IMR-90 (cell line): ENCODE data around the gene SLC12A6. TPM values are rescaled to one million over a fixed set of nuclear protein-coding genes. Genes with fewer than 3 reads are reported as not detected.

ENCODE experiments used
- ATAC-seq: fragments of 200-7000 bp; cut with Tn5 transposase; 2 replicates; pipeline ENCODE4 v1.9.1; 2020; ENCODE audit warnings: low read depth, mild to moderate bottlenecking, moderate library complexity
- BruUV-seq: library from RNA; stranded (reverse); fragments of 400-500 nt; replicated peaks from 2 replicates; lab custom pipeline; 2021; lab: Mats Ljungman, UMichigan
- CTCF ChIA-PET: fragments of 300-600 bp; formaldehyde crosslinking; extraction: SDS; loops from one replicate; lab custom pipeline; 2021; ENCODE audit warnings: antibody characterized with exemption; lab: Yijun Ruan, JAX
- POLR2A ChIA-PET: fragments of 300-600 bp; sonication (Branson Sonifier 250); formaldehyde crosslinking; loops from one replicate; lab custom pipeline; 2022; ENCODE audit warnings: antibody characterized with exemption; ENCODE audit not compliant: unreplicated experiment; lab: Charles Lee
- DNase-seq: peaks from one replicate; pipeline ENCODE4 v3.0.0; 2013
- H2AFZ ChIP-seq: replicated peaks from 2 replicates; pipeline ENCODE3; 2013; ENCODE audit warnings: low read length, mild to moderate bottlenecking; ENCODE audit not compliant: poor library complexity
- H2AK5ac ChIP-seq: 2 replicates; pipeline ENCODE4 v1.6.1; 2013; ENCODE audit warnings: low read depth, low read length, inconsistent platforms
- H2AK9ac ChIP-seq: replicated peaks from 2 replicates; pipeline ENCODE3; 2013; ENCODE audit warnings: mild to moderate bottlenecking, low read depth, low read length, moderate library complexity; ENCODE audit not compliant: poor library complexity
- H2BK120ac ChIP-seq: 2 replicates; pipeline ENCODE4 v1.6.1; 2013; ENCODE audit warnings: low read depth, low read length, inconsistent platforms
- H2BK15ac ChIP-seq: 3 replicates; pipeline ENCODE4 v1.6.1; 2013; ENCODE audit warnings: low read depth, low read length, inconsistent platforms
- H2BK20ac ChIP-seq: 2 replicates; pipeline ENCODE4 v1.6.1; 2013; ENCODE audit warnings: low read depth, mild to moderate bottlenecking, inconsistent platforms, low read length, moderate library complexity
- H2BK5ac ChIP-seq: 2 replicates; pipeline ENCODE4 v1.6.1; 2013; ENCODE audit warnings: mild to moderate bottlenecking, low read depth, low read length, inconsistent platforms; ENCODE audit not compliant: poor library complexity, severe bottlenecking
- H3K14ac ChIP-seq: replicated peaks from 2 replicates; pipeline ENCODE4 v1.6.1; 2013; ENCODE audit warnings: low read depth, low read length, inconsistent platforms
- H3K18ac ChIP-seq: 2 replicates; pipeline ENCODE4 v1.6.1; 2013; ENCODE audit warnings: low read depth, low read length, control low read depth
- H3K23ac ChIP-seq: 2 replicates; pipeline ENCODE4 v1.6.1; 2013; ENCODE audit warnings: low read depth, low read length, inconsistent platforms
- H3K27ac ChIP-seq: 2 replicates; pipeline ENCODE4 v1.5.1; 2013; ENCODE audit warnings: mild to moderate bottlenecking, control low read depth, low read length; ENCODE audit not compliant: insufficient read depth
- H3K27me3 ChIP-seq: 2 replicates; pipeline ENCODE4 v1.6.1; 2013; ENCODE audit warnings: low read length; ENCODE audit not compliant: control insufficient read depth, insufficient read depth
- H3K36me3 ChIP-seq: 2 replicates; pipeline ENCODE4 v1.6.1; 2013; ENCODE audit warnings: low read length, mixed read lengths; ENCODE audit not compliant: control insufficient read depth, insufficient read depth
- H3K4ac ChIP-seq: 2 replicates; pipeline ENCODE4 v1.6.1; 2013; ENCODE audit warnings: low read depth, low read length, inconsistent platforms
- H3K4me1 ChIP-seq: 2 replicates; pipeline ENCODE4 v1.6.1; 2013; ENCODE audit warnings: low read length, mixed read lengths; ENCODE audit not compliant: control insufficient read depth, insufficient read depth
- H3K4me2 ChIP-seq: 2 replicates; pipeline ENCODE4 v1.6.1; 2013; ENCODE audit warnings: low read depth, mild to moderate bottlenecking, control low read depth, low read length, moderate library complexity
- H3K4me3 ChIP-seq: 2 replicates; pipeline ENCODE4 v1.5.1; 2013; ENCODE audit warnings: low read depth, mild to moderate bottlenecking, control low read depth, low read length, moderate library complexity; ENCODE audit not compliant: insufficient read depth
- H3K56ac ChIP-seq: 2 replicates; pipeline ENCODE4 v1.6.1; 2013; ENCODE audit warnings: low read length, inconsistent platforms; ENCODE audit not compliant: insufficient read depth; ENCODE audit errors: extremely low read depth
- H3K79me1 ChIP-seq, 2 experiments: 2 replicates each; pipeline ENCODE4 v1.6.1; 2013; ENCODE audit warnings: low read length in 2 of 2, inconsistent platforms in 1 of 2, low read depth in 1 of 2
- H3K9ac ChIP-seq: 2 replicates; pipeline ENCODE4 v1.6.1; 2013; ENCODE audit warnings: low read depth, low read length, control low read depth
- H3K9me1 ChIP-seq: 2 replicates; pipeline ENCODE4 v1.6.1; 2013; ENCODE audit warnings: low read length, inconsistent platforms; ENCODE audit not compliant: insufficient read depth
- H3K9me3 ChIP-seq: 2 replicates; pipeline ENCODE4 v1.6.1; 2013; ENCODE audit warnings: low read length; ENCODE audit not compliant: control insufficient read depth, insufficient read depth
- H4K20me1 ChIP-seq: 2 replicates; pipeline ENCODE4 v1.6.1; 2013; ENCODE audit warnings: low read length, inconsistent platforms; ENCODE audit not compliant: insufficient read depth
- H4K5ac ChIP-seq: 2 replicates; pipeline ENCODE4 v1.6.1; 2013; ENCODE audit warnings: mild to moderate bottlenecking, low read depth, low read length, control low read depth
- H4K8ac ChIP-seq, 2 experiments: 2 replicates each; pipeline ENCODE4 v1.6.1; 2013; ENCODE audit warnings: low read depth in 2 of 2, low read length in 2 of 2, control low read depth in 1 of 2, inconsistent platforms in 1 of 2
- H4K91ac ChIP-seq: 2 replicates; pipeline ENCODE4 v1.6.1; 2013; ENCODE audit warnings: low read depth, low read length, inconsistent platforms; ENCODE audit not compliant: insufficient read depth
- BHLHE40 ChIP-seq: fragments of 150-350 bp; IDR thresholded peaks from 2 replicates; pipeline ENCODE4 v1.6.1; 2016; ENCODE audit warnings: mild to moderate bottlenecking, low read depth, low read length
- CEBPB ChIP-seq: IDR thresholded peaks from 2 replicates; pipeline ENCODE4 v1.6.1; 2012; ENCODE audit warnings: low read depth, low read length, improper control_type of control experiment
- CHD1 ChIP-seq: IDR thresholded peaks from 2 replicates; pipeline ENCODE4 v1.6.1; 2012; ENCODE audit warnings: low read depth, low read length, improper control_type of control experiment
- FOS ChIP-seq: fragments of 150-350 bp; IDR thresholded peaks from 2 replicates; pipeline ENCODE4 v1.6.1; 2016; ENCODE audit warnings: low read depth, low read length
- MAFK ChIP-seq: IDR thresholded peaks from 2 replicates; pipeline ENCODE4 v1.6.1; 2012; ENCODE audit warnings: low read depth, low read length, improper control_type of control experiment
- MAZ ChIP-seq: IDR thresholded peaks from 2 replicates; pipeline ENCODE4 v1.6.1; 2012; ENCODE audit warnings: low read depth, mild to moderate bottlenecking, low read length, improper control_type of control experiment, moderate library complexity, borderline replicate concordance
- MXI1 ChIP-seq: IDR thresholded peaks from 2 replicates; pipeline ENCODE4 v1.6.1; 2012; ENCODE audit warnings: low read depth, mild to moderate bottlenecking, low read length, moderate library complexity, borderline replicate concordance
- NFE2L2 ChIP-seq: fragments of 150-350 bp; IDR thresholded peaks from 2 replicates; pipeline ENCODE4 v1.6.1; 2016; ENCODE audit warnings: low read depth, mild to moderate bottlenecking, low read length
- POLR2A ChIP-seq: IDR thresholded peaks from 2 replicates; pipeline ENCODE4 v1.6.1; 2012; ENCODE audit warnings: mild to moderate bottlenecking, low read depth, low read length
- RAD21 ChIP-seq: IDR thresholded peaks from 2 replicates; pipeline ENCODE4 v1.6.1; 2012; ENCODE audit warnings: low read length, improper control_type of control experiment
- RCOR1 ChIP-seq: IDR thresholded peaks from 2 replicates; pipeline ENCODE4 v1.6.1; 2012; ENCODE audit warnings: mild to moderate bottlenecking, low read length, improper control_type of control experiment; ENCODE audit not compliant: insufficient replicate concordance
- RFX5 ChIP-seq: IDR thresholded peaks from 2 replicates; pipeline ENCODE4 v1.8.0; 2012; ENCODE audit warnings: low read depth, mild to moderate bottlenecking, low read length, moderate library complexity
- SMC3 ChIP-seq: fragments of 150-350 bp; IDR thresholded peaks from 2 replicates; pipeline ENCODE4 v1.6.1; 2016; ENCODE audit warnings: low read depth, mild to moderate bottlenecking, antibody characterized with exemption, low read length, moderate library complexity
- WGBS, 2 experiments: methylation state at CpG; one replicate each; pipeline versions ENCODE4 v1.1.5 to v1.1.7; 2013; ENCODE audit warnings: missing lambda C conversion rate in 2 of 2; ENCODE audit not compliant: insufficient read length in 1 of 2; ENCODE audit errors: extremely low coverage in 2 of 2; 5-methylcytosine and 5-hydroxymethylcytosine counted together
- dilution Hi-C: fragments of 300-500 bp; cut with HindIII; formaldehyde crosslinking; loops from one replicate; pipeline ENCODE4 v1.14.3; 2018; ENCODE audit warnings: low sequenced_read_pairs; ENCODE audit not compliant: unreplicated experiment
- in situ Hi-C: fragments of 300-500 bp; cut with MboI; formaldehyde crosslinking; loops from 3 replicates; pipeline ENCODE4 v1.14.3; 2019; ENCODE audit warnings: low sequenced_read_pairs, inconsistent platforms, mixed read lengths
- intact Hi-C: fragments of 100-400 bp; cut with micrococcal nuclease; formaldehyde crosslinking; loops from 2 replicates; pipeline ENCODE4 v1.10.0; 2022
- polyA plus RNA-seq, 3 experiments: library from polyadenylated mRNA; depleted of rRNA; stranded (reverse); fragments of >200 nt; gene quantifications; 2 replicates each; pipeline ENCODE4 v1.2.3, GENCODE V29; 2012; ENCODE audit warnings: low replicate concordance in 1 of 3
- total RNA-seq: library from RNA; depleted of rRNA; stranded (reverse); fragments of >200 nt; gene quantifications from 2 replicates; pipeline ENCODE4 v1.2.3, GENCODE V29; 2012
- TF ChIP-seq, protein P1 (sequence below): fragments of 150-350 bp; IDR thresholded peaks from 2 replicates; pipeline ENCODE4 v1.6.1; 2016; ENCODE audit warnings: low read depth, mild to moderate bottlenecking, low read length, moderate library complexity, borderline replicate concordance
- TF ChIP-seq, protein P2 (sequence below): fragments of 150-350 bp; IDR thresholded peaks from 2 replicates; pipeline ENCODE4 v1.6.1; 2017; ENCODE audit warnings: mild to moderate bottlenecking, antibody characterized with exemption, low read length, low read depth
- TF ChIP-seq, protein P3 (sequence below): conservative IDR thresholded peaks from 2 replicates; pipeline ENCODE4 v1.5.1; 2012; ENCODE audit warnings: mild to moderate bottlenecking, low read depth, low read length, improper control_type of control experiment

SLC12A6 gene
- total and polyA plus RNA-seq, 2 of the 4 experiments (the other 2 are of a cell fraction) = 7.7 to 10.2 TPM

- no peak overlapping the region for H2BK120ac ChIP-seq
- no peak overlapping the region for H3K4ac ChIP-seq
- no peaks in the 10 kb centered on the region for H3K9me1 ChIP-seq
- ATAC-seq = no peak
- H3K18ac ChIP-seq = no peak overlapping the region
- no TSS peak for BruUV-seq
- no peak overlapping the region for H2AK9ac ChIP-seq
- no peak overlapping the region for H2BK15ac ChIP-seq
- DNase-seq = no peak
- H3K4me1 ChIP-seq = peaks cover 3% of the 10 kb centered on the region
- H4K5ac ChIP-seq = no peak overlapping the region
- POLR2A ChIA-PET = no interaction called here
- dilution Hi-C loops = no loop called here
- no peak overlapping the region for H2AK5ac ChIP-seq
- H2AFZ ChIP-seq = no peak overlapping the region
- H4K8ac ChIP-seq = no peak overlapping the region
- H3K4me2 ChIP-seq = no peak overlapping the region
- no peaks in the 10 kb centered on the region for H3K9me3 ChIP-seq
- H3K4me3 ChIP-seq = no peak overlapping the region
- no CpG with 5 or more reads among the region's 4 CpGs for WGBS, 2 experiments
- no peak overlapping the region for H3K56ac ChIP-seq
- no peaks in the 10 kb centered on the region for H3K79me1 ChIP-seq
- no peak overlapping the region for H2BK5ac ChIP-seq
- H3K36me3 ChIP-seq = no peaks in the 10 kb centered on the region
- no peak overlapping the region for H4K91ac ChIP-seq
- no peak overlapping the region for H3K27ac ChIP-seq
- CTCF ChIA-PET = no interaction called here
- H4K20me1 ChIP-seq = no peaks in the 10 kb centered on the region
- intact Hi-C loops = no loop called here
- no peaks in the 10 kb centered on the region for H3K27me3 ChIP-seq
- H3K9ac ChIP-seq = no peak overlapping the region
- no peak overlapping the region for H3K14ac ChIP-seq
- TF ChIP-seq CHD1 (no peak), RCOR1 (no peak), MAFK (no peak), RAD21 (no peak), NFE2L2 (no peak), BHLHE40 (no peak), MXI1 (no peak), POLR2A (no peak), CEBPB (no peak), MAZ (no peak), FOS (no peak), SMC3 (no peak), RFX5 (no peak)
- TF ChIP-seq, protein P1, sequence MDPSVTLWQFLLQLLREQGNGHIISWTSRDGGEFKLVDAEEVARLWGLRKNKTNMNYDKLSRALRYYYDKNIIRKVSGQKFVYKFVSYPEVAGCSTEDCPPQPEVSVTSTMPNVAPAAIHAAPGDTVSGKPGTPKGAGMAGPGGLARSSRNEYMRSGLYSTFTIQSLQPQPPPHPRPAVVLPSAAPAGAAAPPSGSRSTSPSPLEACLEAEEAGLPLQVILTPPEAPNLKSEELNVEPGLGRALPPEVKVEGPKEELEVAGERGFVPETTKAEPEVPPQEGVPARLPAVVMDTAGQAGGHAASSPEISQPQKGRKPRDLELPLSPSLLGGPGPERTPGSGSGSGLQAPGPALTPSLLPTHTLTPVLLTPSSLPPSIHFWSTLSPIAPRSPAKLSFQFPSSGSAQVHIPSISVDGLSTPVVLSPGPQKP = no peak
- TF ChIP-seq, protein P2, sequence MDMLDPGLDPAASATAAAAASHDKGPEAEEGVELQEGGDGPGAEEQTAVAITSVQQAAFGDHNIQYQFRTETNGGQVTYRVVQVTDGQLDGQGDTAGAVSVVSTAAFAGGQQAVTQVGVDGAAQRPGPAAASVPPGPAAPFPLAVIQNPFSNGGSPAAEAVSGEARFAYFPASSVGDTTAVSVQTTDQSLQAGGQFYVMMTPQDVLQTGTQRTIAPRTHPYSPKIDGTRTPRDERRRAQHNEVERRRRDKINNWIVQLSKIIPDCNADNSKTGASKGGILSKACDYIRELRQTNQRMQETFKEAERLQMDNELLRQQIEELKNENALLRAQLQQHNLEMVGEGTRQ = no peak
- TF ChIP-seq, protein P3, sequence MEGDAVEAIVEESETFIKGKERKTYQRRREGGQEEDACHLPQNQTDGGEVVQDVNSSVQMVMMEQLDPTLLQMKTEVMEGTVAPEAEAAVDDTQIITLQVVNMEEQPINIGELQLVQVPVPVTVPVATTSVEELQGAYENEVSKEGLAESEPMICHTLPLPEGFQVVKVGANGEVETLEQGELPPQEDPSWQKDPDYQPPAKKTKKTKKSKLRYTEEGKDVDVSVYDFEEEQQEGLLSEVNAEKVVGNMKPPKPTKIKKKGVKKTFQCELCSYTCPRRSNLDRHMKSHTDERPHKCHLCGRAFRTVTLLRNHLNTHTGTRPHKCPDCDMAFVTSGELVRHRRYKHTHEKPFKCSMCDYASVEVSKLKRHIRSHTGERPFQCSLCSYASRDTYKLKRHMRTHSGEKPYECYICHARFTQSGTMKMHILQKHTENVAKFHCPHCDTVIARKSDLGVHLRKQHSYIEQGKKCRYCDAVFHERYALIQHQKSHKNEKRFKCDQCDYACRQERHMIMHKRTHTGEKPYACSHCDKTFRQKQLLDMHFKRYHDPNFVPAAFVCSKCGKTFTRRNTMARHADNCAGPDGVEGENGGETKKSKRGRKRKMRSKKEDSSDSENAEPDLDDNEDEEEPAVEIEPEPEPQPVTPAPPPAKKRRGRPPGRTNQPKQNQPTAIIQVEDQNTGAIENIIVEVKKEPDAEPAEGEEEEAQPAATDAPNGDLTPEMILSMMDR = no peak
- H3K23ac ChIP-seq = no peak overlapping the region
- no peak overlapping the region for H2BK20ac ChIP-seq
- in situ Hi-C loops = no loop called here
Measured at GRCh38 chr15:34280193-34280592, 57.4 kb downstream of the SLC12A6 start.
